NCI-H2196 treated with DMSO at 0.1 percent for 48 hours (cell line): ENCODE measurements around the gene SMIM10.
A peak's percentile ranks its signal among the peaks of the same experiment; 100 is the strongest.
"Not testable (repeated sequence)": the region's sequence is repeated elsewhere in the genome, so short reads cannot be mapped to it uniquely, and the experiment has no call there.

Experiments
- DNase-seq: peaks from one replicate; lab custom pipeline; 2025; ENCODE audit not compliant: unreplicated experiment; lab: John Stamatoyannopoulos, UW

The SMIM10 gene

DNA sequence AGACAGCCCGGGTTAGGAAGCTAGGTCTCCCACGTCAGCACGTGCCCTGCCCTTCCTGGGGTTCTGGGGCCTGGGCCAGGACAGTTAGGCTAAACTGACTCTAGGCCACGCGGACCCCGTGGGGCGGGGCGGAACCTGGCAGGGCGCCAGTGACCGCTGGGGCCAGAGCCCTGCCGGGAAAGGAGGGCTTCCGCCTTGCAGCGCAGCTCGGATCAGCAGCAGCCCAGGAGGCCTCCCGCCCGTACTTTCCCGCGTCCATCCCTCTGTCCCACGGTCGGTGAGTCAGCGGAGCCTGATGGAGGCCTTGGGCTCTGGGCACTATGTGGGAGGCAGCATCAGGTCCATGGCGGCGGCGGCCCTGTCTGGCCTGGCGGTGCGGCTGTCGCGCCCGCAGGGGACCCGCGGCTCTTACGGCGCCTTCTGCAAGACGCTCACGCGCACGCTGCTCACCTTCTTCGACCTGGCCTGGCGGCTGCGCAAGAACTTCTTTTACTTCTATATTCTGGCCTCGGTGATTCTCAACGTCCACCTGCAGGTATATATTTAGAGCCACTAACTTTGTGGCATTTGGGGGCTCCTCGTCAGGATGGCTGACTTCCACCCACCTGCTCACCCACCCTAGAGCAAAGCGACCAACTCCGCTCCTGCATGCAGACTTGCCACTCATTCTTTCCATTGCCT is at the start of gene SMIM10:
SMIM10 (plus strand) TSS at position 191 of the 681 bp plus-strand sequence; CDS start at position 296, 105 bp downstream.
- DNase-seq = no peak

DNA sequence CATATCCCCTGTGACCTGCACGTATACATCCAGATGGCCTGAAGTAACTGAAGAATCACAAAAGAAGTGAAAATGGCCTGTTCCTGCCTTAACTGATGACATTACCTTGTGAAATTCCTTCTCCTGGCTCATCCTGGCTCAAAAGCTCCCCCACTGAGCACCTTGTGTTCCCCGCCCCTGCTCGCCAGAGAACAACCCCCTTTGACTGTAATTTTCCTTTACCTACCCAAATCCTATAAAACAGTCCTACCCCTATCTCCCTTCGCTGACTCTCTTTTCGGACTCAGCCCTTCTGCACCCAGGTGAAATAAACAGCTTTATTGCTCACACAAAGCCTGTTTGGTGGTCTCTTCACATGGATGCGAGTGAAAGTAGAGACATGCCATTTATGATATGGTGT is 44.4 kb upstream of the SMIM10 start:
- DNase-seq = not testable (repeated sequence)

DNA sequence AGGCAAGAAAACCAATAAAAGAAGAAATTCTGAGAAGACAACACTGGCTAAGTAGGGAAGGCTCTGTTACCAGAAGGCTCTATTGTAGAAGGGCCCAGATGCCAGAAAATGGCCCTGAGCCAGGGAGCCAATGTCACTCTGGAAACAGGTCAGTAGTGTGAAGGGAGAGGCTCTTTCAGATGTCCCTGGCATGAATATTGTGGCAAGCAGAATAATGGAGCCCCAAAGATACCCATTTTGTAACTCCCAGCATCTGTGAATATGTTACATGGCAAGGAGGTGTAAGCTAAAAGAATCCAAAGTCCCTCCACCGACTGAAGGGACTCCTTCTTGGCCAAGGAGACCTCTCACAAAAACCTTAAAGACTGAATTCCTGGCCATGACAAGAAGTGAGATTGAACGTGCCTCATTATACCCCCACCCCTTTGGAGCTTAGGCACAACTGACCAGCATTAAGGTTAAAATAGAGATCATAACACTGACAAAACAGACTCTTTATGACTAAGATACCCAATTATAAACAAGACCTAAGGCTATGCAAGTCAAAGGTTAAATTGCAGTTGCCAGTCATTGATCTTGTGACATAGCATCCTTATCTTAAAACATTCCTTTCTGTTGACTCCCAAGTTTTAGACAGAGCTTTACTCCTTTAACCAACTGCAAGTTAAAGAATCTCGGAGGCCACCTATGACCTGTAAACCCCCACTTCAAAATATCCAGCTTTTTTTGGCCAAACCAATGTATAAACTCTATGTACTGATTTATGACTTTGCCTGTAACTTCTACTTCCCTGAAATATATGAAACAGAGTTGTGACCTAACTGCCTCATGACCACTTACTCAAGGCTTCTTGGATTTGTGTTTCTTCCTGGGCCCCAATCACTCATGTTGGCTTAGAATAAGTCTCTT is 42.2 kb upstream of the SMIM10 start:
- DNase-seq = no peak

DNA sequence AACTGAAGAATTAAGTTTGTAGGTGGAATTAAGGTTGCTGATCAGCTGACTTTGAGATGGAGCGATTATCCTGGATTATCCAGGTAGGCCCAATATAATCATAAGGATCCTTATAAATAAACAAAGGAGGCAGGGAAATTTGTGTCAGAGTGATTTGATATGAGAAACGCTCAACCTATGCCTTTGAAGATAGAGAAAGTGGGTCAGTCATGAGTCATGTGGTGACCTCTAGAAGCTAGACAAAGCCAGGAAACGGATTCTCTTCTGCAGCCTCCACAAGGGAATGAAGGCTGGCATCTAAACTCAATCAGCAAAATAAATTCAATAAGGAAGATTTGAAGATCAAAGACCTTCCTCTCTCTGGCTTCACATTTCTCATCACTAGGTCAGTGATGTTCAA is 41.5 kb upstream of the SMIM10 start:
- no peak for DNase-seq

- DNase-seq = no peak
Observed at GRCh38 chrX:134957836-134958235, 33.0 kb upstream of the SMIM10 start.

- not testable (repeated sequence) for DNase-seq
Observed at GRCh38 chrX:134960366-134960765, 30.4 kb upstream of the SMIM10 start.

DNA sequence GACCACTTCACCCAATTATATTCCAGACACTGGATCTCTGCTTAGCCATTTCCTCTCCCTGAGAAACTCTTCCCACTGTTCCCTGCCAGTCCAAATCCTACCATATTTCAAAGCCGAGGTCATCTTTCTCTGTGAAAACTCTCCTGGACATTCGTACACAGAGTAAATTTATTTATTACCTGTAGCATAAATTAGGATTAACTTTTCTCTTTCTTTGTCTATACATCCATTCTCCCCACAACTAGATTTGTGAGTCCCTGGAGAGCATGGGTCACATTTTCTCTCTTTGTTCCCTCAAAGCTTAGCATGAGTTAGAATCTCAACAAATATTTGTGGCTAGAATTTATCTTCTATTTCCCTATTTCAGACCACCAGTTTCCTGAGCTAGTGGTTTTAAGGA is 27.8 kb upstream of the SMIM10 start:
- DNase-seq = no peak

- no peak for DNase-seq
Observed at GRCh38 chrX:134969726-134970125, 21.1 kb upstream of the SMIM10 start.

GRCh38 chrX:134971926-134972325 is 18.9 kb upstream of the SMIM10 start:
- DNase-seq = no peak

DNA sequence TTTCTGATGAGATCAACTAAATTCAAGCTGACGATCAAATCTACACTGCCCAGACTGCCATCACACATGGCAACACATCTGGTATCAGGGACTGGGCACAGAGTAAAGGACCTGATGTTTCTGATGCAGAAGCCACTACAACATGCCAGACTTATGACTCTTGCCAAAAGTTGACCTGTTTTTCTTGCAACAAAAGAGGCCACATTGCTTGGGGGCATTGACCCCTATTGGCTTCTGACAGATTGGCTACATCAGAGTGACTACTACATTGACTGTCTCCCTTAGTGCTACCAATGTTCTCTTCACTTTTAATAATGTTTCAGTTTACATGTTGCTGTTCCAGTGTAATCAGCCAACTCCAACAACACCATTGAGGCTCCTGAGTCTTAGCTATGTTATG is 15.3 kb upstream of the SMIM10 start:
- DNase-seq = no peak

DNA sequence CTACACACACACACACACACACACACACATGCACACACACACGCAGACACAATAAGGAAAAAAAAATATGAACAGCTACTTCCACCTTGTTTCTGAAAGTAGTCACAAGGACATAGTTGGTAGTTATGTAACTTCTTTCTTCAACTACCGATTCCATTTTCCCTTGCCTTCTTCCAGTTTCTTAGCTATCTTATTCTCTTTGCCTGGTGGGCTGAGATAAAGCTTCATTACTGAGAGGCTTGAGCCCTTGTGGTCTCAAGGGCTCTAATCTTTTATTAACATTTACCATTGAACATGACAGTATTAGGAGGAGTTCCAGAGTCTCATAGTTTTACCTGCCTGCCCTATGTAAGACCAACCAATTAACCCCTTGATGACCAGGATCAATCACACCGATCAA is 8.9 kb upstream of the SMIM10 start:
- DNase-seq = no peak

DNA sequence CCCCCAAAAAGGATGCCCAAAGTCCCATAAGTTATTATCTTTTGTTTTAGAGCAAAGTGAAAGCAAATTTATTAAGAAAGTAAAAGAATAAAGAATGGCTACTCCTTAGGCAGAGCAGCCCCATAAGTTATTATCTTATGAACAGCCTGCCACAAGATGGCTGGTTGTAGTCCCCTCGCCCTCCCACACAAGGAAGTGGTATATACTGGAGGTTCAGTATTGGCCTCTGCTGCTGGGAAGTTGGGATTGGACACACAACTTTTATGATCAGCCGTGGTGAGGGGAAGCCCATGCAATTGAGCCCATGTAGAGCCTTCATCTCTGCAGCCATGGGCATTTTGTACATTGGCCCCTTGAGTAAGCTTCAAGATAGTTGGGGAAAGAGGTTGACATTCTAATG is 8.0 kb upstream of the SMIM10 start:
- DNase-seq = no peak

- no peak for DNase-seq
Observed at GRCh38 chrX:134985479-134985878, 5.3 kb upstream of the SMIM10 start.

- DNase-seq = no peak
Observed at GRCh38 chrX:134990475-134990800, 353 bp upstream of the SMIM10 start.

- DNase-seq = no peak
Observed at GRCh38 chrX:134997646-134998045, 6.9 kb downstream of the SMIM10 start.

- no peak for DNase-seq
Observed at GRCh38 chrX:134998246-134998645, 7.5 kb downstream of the SMIM10 start.

- peak; percentile 14 for DNase-seq
Observed at GRCh38 chrX:134999469-134999868, 8.7 kb downstream of the SMIM10 start.

DNA sequence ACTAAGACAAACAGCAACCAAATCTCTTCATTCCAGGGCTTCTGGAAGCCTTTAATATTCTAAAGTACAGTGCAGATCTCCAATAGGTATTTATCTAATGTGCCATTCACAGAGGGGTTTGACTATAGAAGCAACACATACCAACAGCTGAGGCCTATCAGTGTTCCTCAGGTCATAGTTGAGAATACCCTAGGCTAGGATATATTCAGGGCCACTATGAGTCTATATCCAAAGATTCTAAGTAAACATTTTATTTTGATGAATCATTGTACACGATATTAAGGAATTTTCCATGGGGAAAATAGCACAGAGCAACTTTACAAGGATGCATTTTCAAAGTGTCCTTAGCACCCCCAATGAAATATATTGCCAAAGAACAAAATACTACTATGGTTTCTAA is 9.7 kb downstream of the SMIM10 start:
- DNase-seq = no peak

DNA sequence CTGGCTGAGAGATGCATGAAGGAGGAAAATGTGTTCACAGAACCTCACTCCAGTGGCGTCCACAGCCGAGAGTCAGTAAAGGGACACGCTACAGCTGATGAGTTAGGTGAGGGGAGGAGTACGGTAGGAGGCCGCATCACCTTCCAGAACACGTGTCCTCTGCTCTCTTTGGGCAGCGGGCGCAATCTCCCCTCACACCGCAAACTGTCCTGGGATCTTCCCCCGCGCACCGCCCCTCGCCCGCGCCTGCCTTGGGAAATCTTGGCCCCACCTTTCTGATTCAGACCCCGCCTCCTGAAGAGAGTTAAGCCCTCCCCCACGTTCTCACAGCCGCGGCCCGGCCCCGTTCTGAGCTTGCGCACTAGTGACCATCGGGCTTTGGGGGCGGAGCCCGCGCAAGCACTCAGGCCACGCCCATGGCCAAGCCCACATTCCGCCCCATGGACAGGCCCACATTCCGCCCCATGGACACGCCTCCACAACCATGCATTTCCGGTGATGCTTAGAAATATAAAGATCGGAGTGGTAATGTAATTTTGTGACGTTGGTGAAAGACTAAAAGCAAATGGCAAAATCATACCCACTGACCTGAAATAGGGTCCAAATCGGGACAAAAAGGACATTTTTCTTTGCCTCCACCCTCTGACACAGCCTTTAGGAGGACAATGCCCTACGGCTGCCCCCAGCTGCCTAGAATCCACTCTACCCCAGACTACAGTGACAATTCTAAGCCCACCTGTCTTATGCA is 13.3 kb downstream of the SMIM10 start:
- peak; percentile 71 for DNase-seq

DNA sequence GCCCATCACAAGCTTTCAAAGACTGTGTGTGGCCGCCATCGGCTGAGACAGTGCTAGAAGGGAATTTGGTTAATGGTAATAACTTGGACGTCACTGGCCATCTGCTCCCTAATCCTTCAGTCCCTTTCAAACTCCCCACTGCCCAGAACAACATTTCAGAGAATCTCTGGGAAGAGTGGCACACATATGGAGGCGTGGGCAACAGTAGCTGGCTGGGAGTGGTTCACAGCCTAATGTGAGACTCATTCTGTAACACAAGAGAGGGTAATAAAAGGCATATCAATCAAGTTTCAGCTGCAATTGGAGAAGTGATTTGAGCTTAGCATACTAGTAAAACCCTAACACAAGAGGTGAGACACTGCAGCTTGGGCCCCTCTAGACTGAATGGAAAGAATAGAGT is 15.4 kb downstream of the SMIM10 start:
- DNase-seq = no peak

- DNase-seq = no peak
Observed at GRCh38 chrX:135009057-135009610, 18.3 kb downstream of the SMIM10 start.
